ENCODE results near the gene PKIB. TPM values are rescaled to one million over a fixed set of nuclear protein-coding genes. Genes with fewer than 3 reads are reported as not detected.

The PKIB gene
- total RNA-seq, 1 donor from 2014 or later = 74.6 TPM

- no peaks in the 10 kb centered on the region for H3K4me1 ChIP-seq (ENCODE audit: insufficient read depth, low read length)
- no peak for TF ChIP-seq EZH2 (IDR thresholded peaks at IDR 0.05; ENCODE audit: insufficient read depth, low read length)
- no peak for TF ChIP-seq CTCF (IDR thresholded peaks at IDR 0.05; ENCODE audit: insufficient read depth, low read depth, low read length)
- no peak overlapping the region for H3K4me2 ChIP-seq (ENCODE audit: low read length)
- Mint-ChIP-seq H3K27me3 (ENCODE audit: low read depth, unreplicated experiment) (no peaks in the 10 kb centered on the region), H3K27ac (ENCODE audit: unreplicated experiment) (no peak overlapping the region), H3K9me3 (ENCODE audit: unreplicated experiment) (no peaks in the 10 kb centered on the region), H3K36me3 (ENCODE audit: low read depth, unreplicated experiment) (no peaks in the 10 kb centered on the region), H3K4me1 (ENCODE audit: low read depth, unreplicated experiment) (peaks cover 36% of the 10 kb centered on the region), H3K4me3 (ENCODE audit: unreplicated experiment) (no peak overlapping the region)
- H3K79me2 ChIP-seq (ENCODE audit: insufficient read depth, low read length) = no peaks in the 10 kb centered on the region
- no peak overlapping the region for H3K4me3 ChIP-seq (ENCODE audit: insufficient read depth, low read depth, low read length)
- H3K36me3 ChIP-seq (ENCODE audit: insufficient read depth, low read length) = no peaks in the 10 kb centered on the region
- no peak for DNase-seq (ENCODE audit: low read depth)
- no peak overlapping the region for H3K9ac ChIP-seq (ENCODE audit: low read length)
- no peaks in the 10 kb centered on the region for H3K27me3 ChIP-seq (ENCODE audit: insufficient read depth, low read length)
- no peaks in the 10 kb centered on the region for H4K20me1 ChIP-seq (ENCODE audit: insufficient read depth, low read length)
- no peak for FAIRE-seq
- H3K9me3 ChIP-seq (ENCODE audit: insufficient read depth, low read depth, low read length) = no peaks in the 10 kb centered on the region
- no peak overlapping the region for H3K27ac ChIP-seq (ENCODE audit: low read depth, low read length)
- H2AFZ ChIP-seq (ENCODE audit: low read depth, low read length) = no peak overlapping the region
Observed at GRCh38 chr6:122624853-122625252, 14.6 kb downstream of the PKIB start.

GRCh38 chr6:122628714-122629113 lies 18.5 kb downstream of the PKIB start:
- Histone ChIP-seq H2AFZ (ENCODE audit: low read depth, low read length) (no peak overlapping the region), H3K9ac (ENCODE audit: low read length) (no peak overlapping the region), H3K27me3 (ENCODE audit: insufficient read depth, low read length) (no peaks in the 10 kb centered on the region), H3K9me3 (ENCODE audit: insufficient read depth, low read depth, low read length) (no peaks in the 10 kb centered on the region), H3K4me2 (ENCODE audit: low read length) (no peak overlapping the region), H4K20me1 (ENCODE audit: insufficient read depth, low read length) (no peaks in the 10 kb centered on the region), H3K4me1 (ENCODE audit: insufficient read depth, low read length) (no peaks in the 10 kb centered on the region), H3K4me3 (ENCODE audit: insufficient read depth, low read depth, low read length) (no peak overlapping the region), H3K79me2 (ENCODE audit: insufficient read depth, low read length) (no peaks in the 10 kb centered on the region), H3K27ac (ENCODE audit: low read depth, low read length) (no peak overlapping the region), H3K36me3 (ENCODE audit: insufficient read depth, low read length) (no peaks in the 10 kb centered on the region)
- H3K27me3 Mint-ChIP-seq (ENCODE audit: low read depth, unreplicated experiment) = no peaks in the 10 kb centered on the region
- peaks cover 24% of the 10 kb centered on the region for H3K4me1 Mint-ChIP-seq (ENCODE audit: low read depth, unreplicated experiment)
- no peak overlapping the region for H3K4me3 Mint-ChIP-seq (ENCODE audit: unreplicated experiment)
- no peak overlapping the region for H3K27ac Mint-ChIP-seq (ENCODE audit: unreplicated experiment)
- DNase-seq (ENCODE audit: low read depth) = no peak
- no peak for TF ChIP-seq CTCF (IDR thresholded peaks at IDR 0.05; ENCODE audit: insufficient read depth, low read depth, low read length)
- no peak for FAIRE-seq
- H3K9me3 Mint-ChIP-seq (ENCODE audit: unreplicated experiment) = no peaks in the 10 kb centered on the region
- no peaks in the 10 kb centered on the region for H3K36me3 Mint-ChIP-seq (ENCODE audit: low read depth, unreplicated experiment)

GRCh38 chr6:122631571-122632249 lies 21.5 kb downstream of the PKIB start:
- Histone ChIP-seq H3K9ac (ENCODE audit: low read length) (no peak overlapping the region), H3K9me3 (ENCODE audit: insufficient read depth, low read depth, low read length) (no peaks in the 10 kb centered on the region), H3K4me2 (ENCODE audit: low read length) (no peak overlapping the region), H3K36me3 (ENCODE audit: insufficient read depth, low read length) (no peaks in the 10 kb centered on the region), H3K27ac (ENCODE audit: low read depth, low read length) (no peak overlapping the region), H3K79me2 (ENCODE audit: insufficient read depth, low read length) (no peaks in the 10 kb centered on the region), H4K20me1 (ENCODE audit: insufficient read depth, low read length) (no peaks in the 10 kb centered on the region), H3K27me3 (ENCODE audit: insufficient read depth, low read length) (no peaks in the 10 kb centered on the region), H2AFZ (ENCODE audit: low read depth, low read length) (no peak overlapping the region), H3K4me1 (ENCODE audit: insufficient read depth, low read length) (no peaks in the 10 kb centered on the region), H3K4me3 (ENCODE audit: insufficient read depth, low read depth, low read length) (no peak overlapping the region)
- no peaks in the 10 kb centered on the region for H3K27me3 Mint-ChIP-seq (ENCODE audit: low read depth, unreplicated experiment)
- peak overlapping the region; percentile 27 for H3K27ac Mint-ChIP-seq (ENCODE audit: unreplicated experiment)
- no peaks in the 10 kb centered on the region for H3K36me3 Mint-ChIP-seq (ENCODE audit: low read depth, unreplicated experiment)
- peaks cover 24% of the 10 kb centered on the region for H3K4me1 Mint-ChIP-seq (ENCODE audit: low read depth, unreplicated experiment)
- FAIRE-seq (no peak), DNase-seq (ENCODE audit: low read depth) (no peak)
- TF ChIP-seq EZH2 (IDR thresholded peaks at IDR 0.05; ENCODE audit: insufficient read depth, low read length) (no peak), CTCF (IDR thresholded peaks at IDR 0.05; ENCODE audit: insufficient read depth, low read depth, low read length) (no peak)
- H3K4me3 Mint-ChIP-seq (ENCODE audit: unreplicated experiment) = no peak overlapping the region
- H3K9me3 Mint-ChIP-seq (ENCODE audit: unreplicated experiment) = no peaks in the 10 kb centered on the region

Data from astrocyte (in vitro differentiated cells and primary cell).